Activated CD8-positive, alpha-beta memory T cell treated with anti-CD3 and anti-CD28 coated beads for 48 hours (primary cell): ENCODE measurements around the gene INTS1.

Source experiments
- DNase-seq, 3 experiments: peaks; one replicate each; pipeline ENCODE4 v3.0.0-alpha.2; 2020; ENCODE audit warnings: low read depth in 2 of 3, low spot score in 2 of 3

The INTS1 gene

DNA sequence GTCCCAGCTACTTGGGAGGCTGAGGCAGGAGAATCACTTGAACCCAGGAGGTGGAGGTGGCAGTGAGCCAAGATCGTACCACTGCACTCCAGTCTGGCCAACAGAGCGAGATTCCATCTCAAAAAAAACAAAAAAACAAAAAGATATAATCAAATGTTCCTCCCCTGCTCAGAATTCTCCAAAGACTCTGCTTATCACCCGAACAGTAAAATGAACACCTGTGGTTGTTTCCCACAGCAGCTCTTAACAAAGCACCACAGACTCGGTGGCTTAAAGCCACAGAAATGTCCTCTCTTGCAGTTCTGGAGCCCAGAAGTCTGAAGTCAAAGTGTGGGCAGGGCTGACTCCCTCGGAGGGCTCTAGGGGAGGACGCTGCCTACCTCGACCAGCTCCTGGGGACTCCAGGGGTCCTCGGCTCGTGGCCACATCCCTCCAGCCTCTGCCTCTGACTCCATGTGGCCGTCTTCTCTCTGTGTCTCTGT, 4.1 kb upstream of the INTS1 start:
- DNase-seq: no peak

DNA sequence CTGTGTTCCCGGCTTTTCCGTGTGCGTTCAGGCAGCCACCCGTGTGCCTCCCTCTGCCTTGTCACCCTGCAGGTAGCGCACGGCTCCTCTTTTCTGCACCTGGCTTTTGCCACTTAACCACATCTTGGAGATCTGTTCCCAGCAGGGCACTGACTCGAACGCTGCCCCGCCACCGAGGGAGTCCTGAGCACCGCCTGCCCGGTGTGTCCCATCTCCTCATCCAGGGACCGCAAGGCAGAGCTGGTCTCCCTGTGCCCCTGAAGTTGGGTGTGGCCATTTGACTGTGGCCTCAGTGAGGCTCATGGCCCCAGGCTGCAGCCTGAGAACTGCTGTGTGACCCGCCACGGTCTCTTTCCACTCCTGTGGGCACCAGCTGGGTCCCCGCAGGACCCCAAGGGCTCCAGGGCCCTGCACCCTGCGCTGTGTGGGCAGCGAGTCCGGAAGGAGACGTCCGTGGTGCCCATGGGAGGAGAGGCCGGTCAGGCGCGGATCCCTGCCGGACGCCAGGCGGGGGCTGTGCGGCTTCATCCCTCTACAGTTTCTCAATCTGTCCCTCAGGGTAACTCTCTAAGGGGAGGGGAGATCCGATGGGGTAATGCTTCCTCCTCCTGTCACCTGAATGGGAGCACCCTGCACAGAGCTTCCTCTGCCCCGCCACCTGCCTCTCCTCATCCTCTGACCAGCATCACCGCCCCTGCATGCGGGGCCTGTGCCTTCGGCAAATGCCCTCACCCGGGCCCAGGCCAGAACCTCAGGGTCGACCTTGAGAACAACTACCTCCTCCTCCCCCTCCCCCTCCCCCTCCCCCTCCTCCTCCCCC, 1.8 kb upstream of the INTS1 start:
- DNase-seq: no peak

DNA sequence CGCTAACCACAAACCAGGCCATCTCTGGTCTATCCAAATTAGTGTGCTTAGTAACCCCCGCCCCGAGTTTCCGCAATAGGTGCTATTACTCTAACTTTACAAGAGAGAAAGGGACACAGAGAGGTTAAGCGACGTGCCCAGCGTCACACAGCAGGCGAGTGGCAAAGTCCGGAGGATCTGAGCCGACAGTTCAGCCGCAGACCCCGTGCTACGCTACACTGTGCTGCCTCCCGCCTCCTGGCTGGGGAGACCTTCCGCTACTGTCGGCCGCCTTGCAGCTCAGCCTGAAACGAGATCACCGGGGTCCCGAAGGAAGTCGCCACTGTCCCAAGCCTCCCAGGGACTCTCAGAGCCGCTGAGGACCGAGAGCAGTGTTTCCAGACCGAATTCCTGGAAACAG, 799 bp downstream of the INTS1 start:
- DNase-seq: no peak

DNA sequence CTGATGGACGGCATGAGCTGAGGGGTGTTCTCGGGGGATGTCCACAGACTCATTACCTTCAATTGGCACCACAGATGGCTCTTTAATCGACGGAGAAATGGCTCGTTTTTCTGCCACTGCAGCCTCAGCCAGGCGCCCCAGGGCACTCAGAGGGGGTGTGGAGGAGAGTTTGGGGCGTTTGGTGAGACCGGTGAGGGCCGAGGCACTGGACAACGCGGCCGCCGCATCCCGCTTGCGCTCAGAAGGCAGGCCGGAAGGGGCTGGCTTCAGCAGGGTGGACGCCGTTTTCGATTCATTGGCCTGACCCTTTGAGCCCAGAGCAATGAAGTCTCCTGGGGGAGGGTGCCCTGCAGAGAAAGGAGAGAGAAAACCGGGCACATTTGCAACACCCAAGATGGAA, 1.3 kb downstream of the INTS1 start:
- DNase-seq: no peak

DNA sequence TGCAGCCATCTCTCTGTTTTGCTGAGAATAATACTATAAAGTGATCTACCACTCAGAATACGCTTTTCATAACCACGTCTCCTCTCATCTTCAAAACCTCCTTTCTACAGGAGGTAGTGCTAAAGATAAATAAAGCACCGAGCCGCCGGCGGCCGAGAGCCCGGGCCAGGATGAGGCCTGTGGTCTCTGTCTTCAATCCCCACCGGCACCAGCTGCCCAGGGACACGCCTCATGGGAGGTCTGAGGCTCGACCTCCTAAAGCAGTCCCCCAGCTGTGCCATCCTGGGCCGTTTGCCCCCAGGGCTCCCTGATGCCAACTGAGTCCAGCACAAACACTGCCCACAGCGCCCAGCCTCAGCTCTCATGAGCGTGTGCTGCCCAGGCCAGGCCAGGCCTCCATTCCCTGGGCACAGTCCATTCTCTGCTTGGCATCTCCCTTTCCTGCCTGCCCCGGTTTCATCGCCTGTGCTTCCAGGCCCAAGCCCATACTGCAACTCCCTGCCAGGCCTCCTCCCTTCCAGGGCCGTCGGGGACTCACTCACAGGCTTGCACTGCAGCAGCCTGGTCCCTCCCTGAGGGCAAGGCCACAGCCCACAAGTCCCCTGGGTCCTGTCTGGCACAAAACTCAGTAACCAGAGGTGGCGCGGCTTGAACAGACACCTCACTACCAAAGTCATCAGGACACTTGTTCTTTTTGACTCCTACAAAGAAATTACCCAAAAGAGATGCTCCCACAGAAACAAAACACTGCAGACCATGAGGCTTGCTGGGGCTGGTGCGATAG, 2.5 kb downstream of the INTS1 start:
- DNase-seq: no peak

DNA sequence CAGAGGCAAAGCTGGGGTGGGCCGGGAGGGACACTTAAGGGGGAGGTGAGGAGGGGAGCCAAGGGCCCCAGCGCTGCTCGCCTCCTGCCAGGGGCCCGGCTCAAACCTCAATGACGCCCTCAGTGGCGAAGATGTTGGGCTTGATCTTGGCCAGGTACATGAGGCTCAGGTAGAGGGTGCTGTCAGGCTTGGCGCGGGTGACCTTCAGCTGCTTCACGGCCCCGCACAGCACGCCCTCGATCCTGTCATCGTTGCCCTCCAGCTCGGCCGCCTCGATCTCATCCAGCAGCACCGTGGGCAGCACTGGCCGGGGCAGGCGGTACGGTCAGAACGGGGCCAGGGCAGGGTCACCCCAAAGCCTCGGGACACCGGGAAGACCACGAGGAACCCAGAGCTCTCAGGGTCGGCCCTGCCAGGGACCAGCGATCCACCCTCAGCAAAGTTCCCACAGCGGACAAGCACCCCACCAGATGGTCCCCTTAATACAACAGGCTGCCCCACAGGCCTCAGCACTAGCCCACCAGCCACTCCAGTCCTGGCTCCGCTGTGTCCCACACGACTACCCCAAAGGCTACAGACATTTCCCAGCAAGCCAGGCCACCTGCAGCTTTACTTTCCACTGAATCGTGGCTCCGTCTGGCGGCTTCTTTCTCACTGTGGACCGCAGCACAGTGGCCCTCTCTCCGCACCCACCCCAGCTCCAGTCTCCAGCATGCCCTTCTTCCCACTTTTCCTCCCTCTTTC, 4.0 kb downstream of the INTS1 start:
- no peak for DNase-seq

DNA sequence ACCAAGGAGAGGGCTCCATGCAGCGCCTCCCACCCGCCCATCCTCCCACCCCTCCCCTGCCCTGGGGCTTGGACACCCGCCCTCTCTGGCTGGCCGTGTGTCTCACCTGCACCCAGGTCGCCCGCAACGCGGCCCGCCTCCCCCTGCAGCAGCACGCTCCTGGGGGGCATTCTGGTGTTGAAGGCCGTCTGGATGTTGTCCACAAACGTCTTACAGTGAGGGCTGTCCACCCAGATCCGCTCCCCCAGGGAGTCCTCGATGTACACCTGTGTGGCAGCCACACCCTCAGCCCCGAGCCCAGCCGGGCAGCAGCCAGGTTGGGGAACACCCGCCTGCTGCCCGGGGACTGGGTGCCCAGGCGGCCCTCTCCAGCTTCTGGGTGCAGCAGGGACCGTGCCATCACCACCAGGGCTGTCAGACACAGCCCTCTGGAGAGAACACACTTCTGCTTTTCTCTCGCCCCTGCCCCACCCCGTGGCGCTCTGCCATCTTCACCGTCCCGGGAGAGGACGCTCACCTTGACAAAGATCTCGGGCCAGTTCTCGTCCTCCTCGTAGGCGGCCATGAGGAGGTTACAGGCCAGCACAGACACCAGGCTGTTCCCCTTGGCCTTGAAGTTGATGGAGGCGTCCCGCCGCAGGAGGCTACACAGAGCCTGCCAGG, 4.7 kb downstream of the INTS1 start:
- DNase-seq: no peak

DNA sequence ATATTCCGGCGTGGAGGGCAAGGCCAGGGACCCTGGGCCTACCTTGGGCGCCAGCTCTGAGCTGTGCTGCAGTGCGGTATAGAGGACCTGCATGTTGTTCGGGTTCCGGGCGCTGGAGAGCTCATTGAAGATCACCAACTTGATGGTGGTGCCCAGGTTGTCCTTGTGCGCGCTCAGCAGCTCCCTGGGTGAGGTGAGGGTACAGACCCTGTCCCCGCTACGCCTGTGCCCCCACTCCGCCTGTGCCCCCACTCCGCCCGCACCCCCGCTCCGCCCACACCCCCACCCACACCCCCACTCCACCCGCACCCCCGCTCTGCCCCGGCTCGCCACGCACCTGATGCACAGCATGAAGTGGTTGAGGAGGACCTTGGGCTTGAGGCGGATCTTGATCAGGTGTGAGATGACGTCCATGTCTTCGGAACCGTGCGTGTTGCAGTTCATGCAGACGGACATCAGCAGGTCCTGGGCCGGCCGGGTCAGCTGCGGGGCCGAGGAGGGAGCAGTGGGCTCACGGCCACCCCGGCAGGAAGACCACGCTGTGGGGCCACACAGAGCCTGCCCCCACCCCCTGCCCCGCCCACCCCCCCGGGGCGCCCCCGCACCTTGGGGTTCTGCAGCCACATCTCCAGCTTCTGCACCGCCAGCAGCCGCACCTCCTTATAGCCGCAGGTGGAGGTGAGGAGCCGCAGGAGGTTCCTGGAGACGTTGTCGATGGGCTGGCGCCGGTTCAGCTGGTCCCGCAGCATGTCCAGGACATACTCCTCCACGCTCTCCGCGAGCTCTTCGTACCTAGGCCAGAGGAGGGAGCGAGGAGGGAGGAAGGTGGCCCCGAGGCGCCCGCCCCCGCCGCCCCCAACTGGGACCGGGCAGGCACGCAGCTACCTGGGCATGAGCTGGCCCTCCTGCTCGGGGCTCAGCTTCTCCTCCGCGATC, 5.6 kb downstream of the INTS1 start:
- DNase-seq: no peak

DNA sequence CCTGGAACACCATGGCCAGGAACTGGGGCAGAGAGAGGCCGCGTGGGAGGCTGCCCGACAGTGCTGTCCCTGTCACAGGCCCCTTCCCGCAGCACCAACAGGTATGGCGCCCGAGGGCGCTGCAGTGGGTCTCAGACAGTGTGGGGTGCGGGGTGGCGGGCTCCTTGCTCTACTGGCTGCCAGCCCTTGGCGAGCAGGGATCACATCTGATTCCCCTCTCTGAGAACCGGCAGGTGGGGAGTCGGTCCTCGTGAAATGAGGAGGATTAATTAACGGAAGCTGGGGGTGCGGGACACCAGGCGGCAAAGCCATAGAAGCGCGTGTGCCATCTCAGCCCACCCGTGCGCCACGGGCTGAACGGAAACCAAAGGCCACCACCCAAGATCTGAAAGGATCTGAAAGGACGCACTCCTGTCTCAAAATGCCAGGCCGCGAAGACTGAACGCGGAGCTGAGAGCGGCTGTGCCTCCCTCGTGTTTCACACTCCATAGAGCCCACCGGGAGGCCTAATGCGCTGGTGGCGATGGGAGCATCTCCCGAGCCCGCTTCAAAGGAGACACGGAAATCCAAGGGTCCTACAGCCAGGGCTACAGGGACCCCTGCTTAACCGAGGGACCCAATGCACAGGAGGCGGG, 6.8 kb downstream of the INTS1 start:
- DNase-seq: no peak

DNA sequence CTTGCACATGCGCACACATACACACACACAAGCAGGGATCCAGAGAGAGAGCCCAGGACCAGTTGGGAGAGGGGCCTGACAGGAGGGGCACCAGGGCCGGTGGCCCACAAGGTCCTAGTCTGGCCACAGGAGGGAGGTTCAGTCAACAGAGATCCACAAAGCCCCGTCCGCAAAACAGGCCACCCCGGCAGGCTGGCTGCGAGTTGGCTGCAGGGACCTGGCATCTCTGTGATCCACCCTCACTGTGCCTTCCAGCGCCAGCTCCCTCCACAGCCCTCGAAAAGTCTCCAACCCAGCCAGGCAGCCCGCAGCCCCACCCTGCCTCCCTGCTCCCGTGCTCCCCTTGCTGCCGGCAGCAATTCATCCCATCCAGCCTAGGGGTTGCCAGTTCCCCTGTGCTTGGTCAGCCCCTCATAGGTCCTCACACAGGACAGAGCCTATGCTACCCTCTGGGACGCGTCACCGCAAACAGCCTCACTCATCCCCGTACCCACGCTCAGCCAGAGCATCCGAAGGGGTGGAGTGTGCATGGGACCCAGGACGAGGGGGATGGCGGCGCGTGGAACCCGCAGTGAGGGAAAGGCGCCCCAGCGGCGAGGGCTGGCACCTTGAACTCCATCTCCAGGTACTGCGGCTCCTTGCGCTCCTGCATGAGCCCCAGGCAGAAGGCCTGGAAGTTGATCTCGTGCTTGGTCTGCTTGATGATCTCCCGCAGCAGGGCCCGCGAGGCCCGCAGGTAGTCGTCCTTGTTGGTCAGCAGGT, 7.5 kb downstream of the INTS1 start:
- no peak for DNase-seq

DNA sequence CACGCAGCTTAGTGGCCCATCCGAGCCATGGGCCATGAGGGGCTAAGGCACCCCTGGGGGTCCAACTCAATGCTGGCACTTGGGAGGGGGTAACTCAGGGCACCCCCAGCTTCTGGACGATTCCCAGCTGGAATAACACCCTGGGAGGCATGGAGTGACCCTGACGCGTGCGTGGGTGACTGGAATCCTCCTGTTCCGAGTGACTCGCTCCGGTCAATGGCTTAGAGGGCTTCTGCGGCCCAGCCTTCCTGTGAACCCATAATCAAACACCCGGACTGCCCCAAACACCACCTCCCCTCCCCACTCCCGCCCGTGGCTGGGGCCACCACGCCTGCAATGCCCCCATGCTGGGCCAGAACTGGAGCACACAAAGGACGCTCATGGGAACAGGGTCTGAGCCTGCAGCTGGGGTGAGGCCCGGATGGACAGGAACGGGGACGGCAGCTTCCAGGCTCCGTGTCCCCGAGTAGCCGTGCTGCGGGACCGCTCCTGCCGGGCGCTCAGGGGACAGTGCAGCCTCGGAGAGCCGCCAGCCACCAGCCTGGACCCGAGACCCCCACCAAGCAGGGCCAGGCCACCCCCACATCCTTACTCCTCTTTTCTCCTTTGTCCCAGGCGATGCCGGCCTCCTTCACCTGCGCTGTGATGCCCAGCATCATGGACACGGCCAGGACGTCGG, 8.5 kb downstream of the INTS1 start:
- DNase-seq: no peak

DNA sequence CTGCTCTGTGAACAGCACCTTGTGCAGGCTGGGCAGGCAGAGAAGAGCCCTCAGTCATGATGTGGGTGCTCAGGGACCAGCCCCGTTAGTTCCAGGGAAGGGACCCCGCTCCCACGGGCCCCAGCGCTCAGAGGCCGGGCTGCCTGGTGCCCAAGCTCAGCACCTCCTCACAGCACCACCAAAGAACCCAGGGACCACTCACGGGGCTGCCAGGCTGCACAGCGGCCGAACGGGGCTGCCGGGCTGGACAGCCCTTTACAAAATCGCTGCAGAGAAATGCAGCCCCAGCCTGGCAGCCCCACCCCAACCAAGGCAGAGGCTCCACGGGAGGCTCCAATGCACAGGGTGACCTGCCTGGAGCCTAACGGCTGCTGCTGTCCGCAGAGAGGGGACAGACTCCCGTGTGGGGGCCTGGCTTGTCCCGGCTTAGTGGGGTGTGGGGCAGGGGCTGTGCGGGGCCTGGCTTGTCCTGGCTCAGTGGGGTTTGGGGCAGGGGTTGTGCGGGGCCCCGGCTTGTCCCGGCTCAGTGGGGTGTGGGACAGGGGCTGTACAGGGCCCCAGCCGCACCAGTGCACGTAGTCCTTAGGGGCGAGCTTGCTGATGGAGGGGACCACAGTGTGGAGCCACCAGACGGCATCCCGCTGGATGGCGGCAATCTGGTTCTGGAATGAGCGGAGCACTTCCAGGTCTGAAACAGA, 9.2 kb downstream of the INTS1 start:
- no peak for DNase-seq

DNA sequence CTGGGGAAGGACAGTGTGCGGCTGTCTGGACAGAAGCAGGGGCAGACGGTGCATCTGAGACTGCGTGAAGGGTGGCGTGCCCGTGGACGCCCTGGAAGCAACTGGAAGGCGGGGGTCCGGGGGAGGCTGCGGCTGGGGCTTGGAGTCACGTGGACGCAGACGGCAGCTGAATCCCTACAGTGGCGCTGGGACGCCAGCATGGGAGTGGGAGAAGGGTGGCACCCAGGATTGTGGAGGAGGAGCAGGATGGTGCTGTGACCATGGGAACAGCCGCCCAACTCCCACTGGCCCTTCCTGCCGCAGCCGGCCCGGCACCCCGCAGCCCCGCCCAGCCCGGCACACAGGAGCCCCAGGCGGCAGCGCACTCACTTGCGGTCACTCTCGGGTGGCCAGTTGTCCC, 9.7 kb downstream of the INTS1 start:
- no peak for DNase-seq

DNA sequence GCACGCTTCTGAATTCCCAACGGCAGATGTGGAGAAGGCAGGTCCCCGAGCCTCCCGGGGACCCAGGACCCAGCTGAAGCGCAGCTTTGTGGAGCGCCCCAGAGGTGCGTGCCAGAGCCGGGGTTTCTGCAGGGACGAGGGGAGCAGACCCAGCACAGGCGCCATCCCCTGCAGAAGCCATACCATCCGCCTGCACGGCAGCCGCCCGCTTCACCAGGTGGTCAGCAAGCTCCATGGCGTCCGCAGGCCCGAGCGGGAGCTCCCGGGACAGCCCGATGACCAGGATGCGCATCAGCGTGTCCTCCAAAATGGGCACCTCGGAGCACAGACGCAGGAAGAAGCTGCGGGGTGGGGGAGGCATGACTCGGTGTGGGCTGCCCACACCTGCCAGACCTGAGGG, 10.6 kb downstream of the INTS1 start:
- no peak for DNase-seq

DNA sequence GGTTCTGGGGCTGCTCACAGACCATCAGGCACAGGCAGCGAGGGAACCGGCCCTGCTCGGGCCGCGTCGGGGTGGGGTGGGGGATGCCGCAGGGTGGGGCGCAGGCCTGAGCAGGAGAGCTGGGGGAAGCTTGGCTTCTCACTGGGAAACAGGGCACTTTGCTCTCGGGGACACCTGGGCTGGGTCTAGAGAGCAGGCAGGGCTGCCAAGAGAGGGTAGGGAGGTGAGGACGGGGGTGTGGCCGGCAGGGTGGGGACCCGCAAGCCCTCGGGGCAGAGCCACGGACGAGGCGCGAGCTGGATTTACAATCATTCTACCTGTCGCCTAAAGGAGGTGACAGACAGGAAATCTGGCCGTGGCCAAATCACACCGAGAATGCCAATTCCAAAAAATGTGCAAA, 11.1 kb downstream of the INTS1 start:
- DNase-seq: no peak

DNA sequence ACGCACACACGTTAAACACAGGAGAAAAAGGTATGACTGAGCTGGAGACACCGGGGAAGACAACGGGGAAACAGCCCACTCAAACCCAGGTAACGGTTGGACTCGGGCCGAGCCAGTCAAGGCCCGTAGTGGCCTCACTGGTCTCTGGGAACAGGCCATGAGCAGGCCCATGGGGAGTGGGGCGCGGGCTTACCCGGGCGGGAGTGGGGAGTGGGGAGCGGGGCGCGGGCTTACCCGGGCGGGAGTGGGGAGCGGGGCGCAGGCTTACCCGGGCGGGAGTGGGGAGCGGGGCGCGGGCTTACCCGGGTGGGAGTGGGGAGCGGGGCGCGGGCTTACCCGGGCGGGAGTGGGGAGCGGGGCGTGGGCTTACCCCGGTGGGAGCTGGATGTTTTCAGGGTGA, 11.5 kb downstream of the INTS1 start:
- no peak for DNase-seq

DNA sequence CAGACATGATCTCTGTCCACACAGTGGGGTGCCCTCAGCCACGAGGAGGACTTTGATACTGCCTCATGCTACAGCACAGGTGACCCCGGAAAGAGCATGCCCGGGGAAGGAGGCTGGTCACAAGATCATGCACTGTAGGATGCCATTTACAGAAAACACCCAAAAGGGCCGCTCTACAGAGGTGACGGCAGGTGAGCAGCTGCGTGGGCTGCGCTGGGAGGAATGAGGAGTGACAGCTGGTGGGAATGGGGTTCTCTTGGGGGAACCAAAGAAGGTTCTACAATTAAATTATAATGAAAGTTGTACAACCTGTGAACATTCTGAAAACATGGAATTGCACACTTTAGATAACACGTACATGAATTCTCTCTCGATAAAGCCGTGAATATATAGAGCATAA, 12.0 kb downstream of the INTS1 start:
- no peak for DNase-seq

DNA sequence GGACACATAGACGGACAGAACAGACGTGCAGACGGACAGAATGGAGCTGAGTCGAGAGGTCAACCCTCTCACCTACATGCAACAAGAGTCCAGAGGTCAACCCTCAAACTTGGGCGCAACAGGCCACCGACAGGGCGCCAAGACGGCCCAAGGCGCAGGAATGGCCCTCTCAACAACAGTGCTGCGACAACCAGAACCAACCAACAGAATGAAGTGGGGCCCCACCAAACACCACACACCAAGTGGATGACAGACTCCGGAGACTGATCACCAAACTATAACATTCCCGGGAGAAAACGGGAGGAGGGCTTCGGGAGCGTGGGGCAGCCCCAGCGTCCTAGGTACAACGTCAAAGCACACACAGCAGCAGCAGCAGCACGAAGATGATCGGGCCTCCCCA, 13.4 kb downstream of the INTS1 start:
- DNase-seq: no peak
